K562 (cell line): Measurements from ENCODE around the gene TMEM79. TPM values are rescaled to one million over a fixed set of nuclear protein-coding genes. Genes with fewer than 3 reads are reported as not detected.

Experiments
- CXXC5 ChIP-seq: fragments of 250-450 bp; sonication (Bioruptor Pico); IDR thresholded peaks from 2 replicates; pipeline ENCODE4 v1.8.0; 2022; ENCODE audit warnings: inconsistent platforms, mild to moderate bottlenecking, moderate library complexity
- ELF2 ChIP-seq: fragments of 250-450 bp; sonication (Bioruptor Pico); IDR thresholded peaks from 2 replicates; pipeline ENCODE4 v1.5.0; 2021; ENCODE audit warnings: mild to moderate bottlenecking
- ELF4 ChIP-seq: fragments of 450-650 bp; formaldehyde crosslinking; IDR thresholded peaks from 2 replicates; pipeline ENCODE4 v1.4.0; 2022; ENCODE audit warnings: missing genetic modification characterization
- KLF1 ChIP-seq: fragments of 450-650 bp; IDR thresholded peaks from 2 replicates; pipeline ENCODE4 v1.6.1; 2016; ENCODE audit warnings: missing genetic modification characterization, missing compliant biosample characterization
- NRF1 ChIP-seq, 2 experiments: fragments of 450-650 bp; IDR thresholded peaks in 1 of 2; conservative IDR thresholded peaks in 1 of 2; 2 replicates each; pipeline ENCODE4 v1.6.1; 2014; ENCODE audit warnings: mild to moderate bottlenecking in 2 of 2
- TBL1XR1 ChIP-seq, 2 experiments: IDR thresholded peaks; 2 replicates each; pipeline ENCODE4 v1.6.1; 2012; ENCODE audit warnings: improper control_type of control experiment in 2 of 2, low read length in 2 of 2, mild to moderate bottlenecking in 1 of 2
- ZNF134 ChIP-seq: fragments of 250-450 bp; sonication (Bioruptor Pico); conservative IDR thresholded peaks from 2 replicates; pipeline ENCODE4 v1.4.0; 2020
- ZNF407 ChIP-seq: fragments of 450-650 bp; IDR thresholded peaks from 2 replicates; pipeline ENCODE4 v1.6.1; 2016; ENCODE audit warnings: low read depth
- polyA plus RNA-seq, 8 experiments: library from polyadenylated mRNA; depleted of rRNA in 4 of 8; stranded (reverse) in 5 of 8; unstranded in 3 of 8; fragments of >200 nt; fragmentation: Nextera tagmentation in 2 of 8; fragmentation: Illumina TruSeq in 1 of 8; extraction: Ambion mirVana in 2 of 8; extraction: Trizol in 1 of 8; gene quantifications; 2 replicates each; pipeline versions ENCODE4 v1.2.1 to v1.2.3, GENCODE V29; 2011 to 2014; ENCODE audit warnings: inconsistent platforms in 1 of 8, missing spikeins in 1 of 8
- total RNA-seq, 7 experiments: library from RNA; depleted of rRNA in 6 of 7; stranded (reverse); fragments of >200 nt in 6 of 7; fragmentation: Illumina TruSeq in 2 of 7; extraction: Trizol in 2 of 7; gene quantifications; 2 replicates each; pipeline versions ENCODE4 v1.2.1 to v1.2.3, GENCODE V29; 2011 to 2021; ENCODE audit warnings: low replicate concordance in 1 of 7
- TF ChIP-seq, protein P1 (sequence below), 2 experiments: fragments of 450-650 bp in 1 of 2; sonication (generic) in 1 of 2; formaldehyde crosslinking in 1 of 2; IDR thresholded peaks; 2 replicates each; pipeline versions ENCODE4 v1.7.1 to v1.9.0; 2016 to 2022; ENCODE audit warnings: inconsistent platforms in 1 of 2, mild to moderate bottlenecking in 1 of 2, missing genetic modification reagents in 1 of 2

The TMEM79 gene
- total and polyA plus RNA-seq, 9 of the 15 experiments (the other 6 are each of a cell fraction or from before 2014, with no cell fraction given) = 0.69 to 6.8 (median 4.0) TPM

DNA sequence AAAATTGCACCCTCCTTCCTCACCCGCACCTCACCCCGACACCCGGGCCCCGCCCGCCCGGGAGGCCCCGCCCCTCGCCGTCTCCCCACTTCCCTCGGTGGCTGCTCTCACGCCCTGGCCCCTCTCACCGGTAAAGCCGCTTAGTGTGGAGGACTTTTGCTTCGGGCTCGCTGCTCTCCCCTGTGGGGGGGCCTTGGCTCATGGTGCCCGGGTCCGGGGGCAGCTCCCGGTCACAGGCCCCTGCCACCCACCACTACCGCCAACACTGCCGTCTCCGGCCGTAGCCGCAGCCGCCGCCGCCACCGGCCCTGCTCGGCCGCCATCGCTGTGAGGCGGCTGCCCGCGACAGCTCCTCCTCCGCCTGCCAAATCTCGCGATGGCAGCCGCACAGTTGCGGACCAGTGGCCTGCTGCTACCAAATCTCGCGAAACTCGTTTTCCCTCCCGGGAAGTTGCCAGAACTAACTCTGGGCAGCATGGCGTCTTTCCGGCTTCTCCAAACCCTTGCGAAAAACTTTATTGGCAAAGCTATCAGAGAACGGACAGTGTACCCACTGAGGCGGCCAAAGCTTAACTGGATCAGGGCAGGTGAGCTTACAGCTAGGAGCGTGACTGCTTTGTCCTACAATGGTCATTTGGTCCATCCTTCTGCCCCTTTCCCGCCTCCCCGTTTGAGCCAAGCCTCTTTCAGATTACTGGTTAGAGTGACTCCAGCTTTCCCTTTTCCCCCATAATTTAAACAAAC lies 1.5 kb upstream of the TMEM79 start, which contains the start of gene SMG5 (continued):
- TF ChIP-seq ELF4 (CRISPR knock-in tag) = 0 out of 2 replicates have a peak, but pooled peaks have one; percentile 52
- peak; percentile 56; the same call in 1 of the 2 replicates for TF ChIP-seq ZNF134 (CRISPR knock-in tag)
- peak; percentile 91 for TF ChIP-seq ELF2 (CRISPR knock-in tag)
- peak; percentile 89 for TF ChIP-seq ZNF407
- TF ChIP-seq, protein P1, sequence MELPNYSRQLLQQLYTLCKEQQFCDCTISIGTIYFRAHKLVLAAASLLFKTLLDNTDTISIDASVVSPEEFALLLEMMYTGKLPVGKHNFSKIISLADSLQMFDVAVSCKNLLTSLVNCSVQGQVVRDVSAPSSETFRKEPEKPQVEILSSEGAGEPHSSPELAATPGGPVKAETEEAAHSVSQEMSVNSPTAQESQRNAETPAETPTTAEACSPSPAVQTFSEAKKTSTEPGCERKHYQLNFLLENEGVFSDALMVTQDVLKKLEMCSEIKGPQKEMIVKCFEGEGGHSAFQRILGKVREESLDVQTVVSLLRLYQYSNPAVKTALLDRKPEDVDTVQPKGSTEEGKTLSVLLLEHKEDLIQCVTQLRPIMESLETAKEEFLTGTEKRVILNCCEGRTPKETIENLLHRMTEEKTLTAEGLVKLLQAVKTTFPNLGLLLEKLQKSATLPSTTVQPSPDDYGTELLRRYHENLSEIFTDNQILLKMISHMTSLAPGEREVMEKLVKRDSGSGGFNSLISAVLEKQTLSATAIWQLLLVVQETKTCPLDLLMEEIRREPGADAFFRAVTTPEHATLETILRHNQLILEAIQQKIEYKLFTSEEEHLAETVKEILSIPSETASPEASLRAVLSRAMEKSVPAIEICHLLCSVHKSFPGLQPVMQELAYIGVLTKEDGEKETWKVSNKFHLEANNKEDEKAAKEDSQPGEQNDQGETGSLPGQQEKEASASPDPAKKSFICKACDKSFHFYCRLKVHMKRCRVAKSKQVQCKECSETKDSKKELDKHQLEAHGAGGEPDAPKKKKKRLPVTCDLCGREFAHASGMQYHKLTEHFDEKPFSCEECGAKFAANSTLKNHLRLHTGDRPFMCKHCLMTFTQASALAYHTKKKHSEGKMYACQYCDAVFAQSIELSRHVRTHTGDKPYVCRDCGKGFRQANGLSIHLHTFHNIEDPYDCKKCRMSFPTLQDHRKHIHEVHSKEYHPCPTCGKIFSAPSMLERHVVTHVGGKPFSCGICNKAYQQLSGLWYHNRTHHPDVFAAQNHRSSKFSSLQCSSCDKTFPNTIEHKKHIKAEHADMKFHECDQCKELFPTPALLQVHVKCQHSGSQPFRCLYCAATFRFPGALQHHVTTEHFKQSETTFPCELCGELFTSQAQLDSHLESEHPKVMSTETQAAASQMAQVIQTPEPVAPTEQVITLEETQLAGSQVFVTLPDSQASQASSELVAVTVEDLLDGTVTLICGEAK (IDR thresholded peaks at IDR 0.05) = peak; percentile 100
- TF ChIP-seq, protein P1 (CRISPR knock-in tag; IDR thresholded peaks at IDR 0.05) = peak; percentile 100
- peak in 1 of 2 experiments; percentile 61; a peak in 2 of 4 replicates for TF ChIP-seq TBL1XR1 (IDR thresholded peaks at IDR 0.05; ENCODE audit: low read length in 2 of 2)
- TF ChIP-seq NRF1 (conservative IDR thresholded peaks at IDR 0.05 in 1 of 2, IDR thresholded peaks at IDR 0.05 in 1 of 2) = peak; percentile 10 to 62; a peak in 3 of 4 replicates
- peak; percentile 77 for TF ChIP-seq CXXC5 (CRISPR knock-in tag)
- TF ChIP-seq KLF1 (tag) = peak; percentile 73; the same call in 1 of the 2 replicates
